ENCODE data around the gene TRIM38. TPM values are rescaled to one million over a fixed set of nuclear protein-coding genes. Genes with fewer than 3 reads are reported as not detected.
A peak's percentile ranks its signal among the peaks of the same experiment; 100 is the strongest.

TRIM38 gene
- total and polyA plus RNA-seq, 2 donors (not counting 3 experiments of a cell fraction or from before 2014, with no cell fraction given): 5.1 to 13.2 TPM

GRCh38 chr6:25925876-25926275, 36.7 kb upstream of the TRIM38 start:
- no peaks in the 10 kb centered on the region for H4K20me1 ChIP-seq (replicated peaks; ENCODE audit: control insufficient read depth, extremely low read depth, insufficient read depth, low read length)
- H3K9me3 ChIP-seq (replicated peaks; ENCODE audit: control insufficient read depth, insufficient read depth, low read length): no peaks in the 10 kb centered on the region
- H3K4me2 ChIP-seq (ENCODE audit: insufficient read depth, low read length): no peak overlapping the region
- H3K9me1 ChIP-seq (replicated peaks; ENCODE audit: control insufficient read depth, extremely low read depth, insufficient read depth, low read length): no peaks in the 10 kb centered on the region
- H3K27me3 ChIP-seq (ENCODE audit: control insufficient read depth in 2 of 2, insufficient read depth in 2 of 2, low read length in 2 of 2): peaks cover 0 to 2% of the 10 kb centered on the region in 2 experiments
- H3K79me2 ChIP-seq (ENCODE audit: control insufficient read depth, insufficient read depth, low read length): no peaks in the 10 kb centered on the region
- FAIRE-seq: no peak
- no peaks in the 10 kb centered on the region for H3K4me1 ChIP-seq (ENCODE audit: control insufficient read depth, extremely low read depth, insufficient read depth, low read length)
- DNase-seq (ENCODE audit: low read depth, low spot score): peak; percentile 31
- H3K4me3 ChIP-seq (replicated peaks in 1 of 3; ENCODE audit: insufficient read depth in 1 of 3, low read depth in 1 of 3, low read length in 3 of 3): no peak overlapping the region
- ChIA-PET CTCF (interaction anchor here (0.9 to 1.5 kb wide), 5 partner anchors 11 to 239 kb away, joined by 3 to 4 read pairs (median 4); no protein-coding TSS in a partner anchor), POLR2A (interaction anchor here (0.6 kb wide), 1 partner anchor 109 kb away, joined by 3 read pairs; no protein-coding TSS in a partner anchor)
- intact Hi-C loops (cut with micrococcal nuclease) (no loop called here), dilution Hi-C loops (cut with MboI; ENCODE audit: extremely low pct_ligation_motif_present, low sequenced_read_pairs) (no loop called here)
- BruUV-seq (replicated peaks): no TSS peak
- no peaks in the 10 kb centered on the region for H3K36me3 ChIP-seq (ENCODE audit: control insufficient read depth in 2 of 2, extremely low read depth in 1 of 2, insufficient read depth in 2 of 2, low read length in 2 of 2)
- H3K9ac ChIP-seq (replicated peaks; ENCODE audit: extremely low read depth, insufficient read depth, low read length): no peak overlapping the region
- H3K27ac ChIP-seq (ENCODE audit: insufficient read depth, low read depth, low read length): no peak overlapping the region
- TF ChIP-seq POLR2A (IDR thresholded peaks at IDR 0.05; ENCODE audit: low read depth, low read length): no peak
- TF ChIP-seq POLR2AphosphoS5 (IDR thresholded peaks at IDR 0.05; ENCODE audit: insufficient read depth, low read depth, low read length): no peak
- TF ChIP-seq GATA2 (IDR thresholded peaks at IDR 0.05; ENCODE audit: insufficient read depth, insufficient read length, low read depth, low read length): no peak
- TF ChIP-seq, protein P1, sequence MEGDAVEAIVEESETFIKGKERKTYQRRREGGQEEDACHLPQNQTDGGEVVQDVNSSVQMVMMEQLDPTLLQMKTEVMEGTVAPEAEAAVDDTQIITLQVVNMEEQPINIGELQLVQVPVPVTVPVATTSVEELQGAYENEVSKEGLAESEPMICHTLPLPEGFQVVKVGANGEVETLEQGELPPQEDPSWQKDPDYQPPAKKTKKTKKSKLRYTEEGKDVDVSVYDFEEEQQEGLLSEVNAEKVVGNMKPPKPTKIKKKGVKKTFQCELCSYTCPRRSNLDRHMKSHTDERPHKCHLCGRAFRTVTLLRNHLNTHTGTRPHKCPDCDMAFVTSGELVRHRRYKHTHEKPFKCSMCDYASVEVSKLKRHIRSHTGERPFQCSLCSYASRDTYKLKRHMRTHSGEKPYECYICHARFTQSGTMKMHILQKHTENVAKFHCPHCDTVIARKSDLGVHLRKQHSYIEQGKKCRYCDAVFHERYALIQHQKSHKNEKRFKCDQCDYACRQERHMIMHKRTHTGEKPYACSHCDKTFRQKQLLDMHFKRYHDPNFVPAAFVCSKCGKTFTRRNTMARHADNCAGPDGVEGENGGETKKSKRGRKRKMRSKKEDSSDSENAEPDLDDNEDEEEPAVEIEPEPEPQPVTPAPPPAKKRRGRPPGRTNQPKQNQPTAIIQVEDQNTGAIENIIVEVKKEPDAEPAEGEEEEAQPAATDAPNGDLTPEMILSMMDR (IDR thresholded peaks at IDR 0.05; ENCODE audit: extremely low read depth in 1 of 2, insufficient read depth in 1 of 2, low read depth in 1 of 2, low read length in 2 of 2): no peak
- TF ChIP-seq MAX (IDR thresholded peaks at IDR 0.05; ENCODE audit: insufficient read depth, insufficient read length): no peak
- no peak for TF ChIP-seq MYC (IDR thresholded peaks at IDR 0.05; ENCODE audit: low read depth, low read length)
- no peak for TF ChIP-seq FOS (IDR thresholded peaks at IDR 0.05; ENCODE audit: borderline replicate concordance, insufficient read depth, low read length)
- TF ChIP-seq EZH2 (IDR thresholded peaks at IDR 0.05; ENCODE audit: borderline replicate concordance, low read depth, low read length, severe bottlenecking): no peak
- TF ChIP-seq JUN (IDR thresholded peaks at IDR 0.05; ENCODE audit: borderline replicate concordance, insufficient read depth, insufficient read length, low read depth): no peak
- H2AFZ ChIP-seq (ENCODE audit: low read depth, low read length): no peak overlapping the region

Data from endothelial cell of umbilical vein (primary cell).